Hepatic stellate cell (primary cell): Measurements from ENCODE around the gene MAD1L1.
"Not testable (repeated sequence)": the region's sequence is repeated elsewhere in the genome, so short reads cannot be mapped to it uniquely, and the experiment has no call there.

ENCODE experiments used
- DNase-seq: peaks from one replicate; pipeline ENCODE4 v3.0.0; 2011; ENCODE audit warnings: low spot score

The MAD1L1 gene

DNA sequence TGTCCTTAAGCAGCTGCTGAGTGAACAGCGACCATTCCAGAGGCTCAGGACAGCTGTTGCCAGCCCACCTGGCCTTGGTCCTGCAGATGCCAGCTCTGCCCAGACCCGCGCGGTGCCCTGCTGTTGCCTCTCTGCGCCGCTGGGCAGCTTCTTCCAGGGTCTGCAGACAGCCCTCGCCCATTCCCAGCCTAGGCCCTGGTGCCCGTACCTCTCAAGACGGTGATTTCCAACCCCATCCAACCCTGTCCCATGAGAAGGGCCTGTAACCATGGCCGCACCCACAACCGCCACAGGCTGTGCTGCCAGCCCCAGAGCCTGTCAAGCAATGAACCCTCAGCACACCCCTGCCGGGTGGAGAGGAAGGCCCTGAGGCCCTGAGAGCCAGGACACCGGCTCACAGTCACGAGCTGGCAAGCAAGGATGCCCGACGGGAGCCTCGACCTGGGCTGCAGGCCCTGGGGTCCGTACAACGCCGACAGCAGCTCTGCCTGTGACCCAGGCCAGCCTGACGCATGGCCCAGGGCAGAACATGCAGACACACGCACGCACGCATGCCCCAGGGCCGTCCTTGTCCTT lies 231.9 kb downstream of the MAD1L1 start:
- no peak for DNase-seq

- no peak for DNase-seq
These were observed 232.5 kb downstream of the MAD1L1 start for GRCh38 chr7:2000153-2000687.

DNA sequence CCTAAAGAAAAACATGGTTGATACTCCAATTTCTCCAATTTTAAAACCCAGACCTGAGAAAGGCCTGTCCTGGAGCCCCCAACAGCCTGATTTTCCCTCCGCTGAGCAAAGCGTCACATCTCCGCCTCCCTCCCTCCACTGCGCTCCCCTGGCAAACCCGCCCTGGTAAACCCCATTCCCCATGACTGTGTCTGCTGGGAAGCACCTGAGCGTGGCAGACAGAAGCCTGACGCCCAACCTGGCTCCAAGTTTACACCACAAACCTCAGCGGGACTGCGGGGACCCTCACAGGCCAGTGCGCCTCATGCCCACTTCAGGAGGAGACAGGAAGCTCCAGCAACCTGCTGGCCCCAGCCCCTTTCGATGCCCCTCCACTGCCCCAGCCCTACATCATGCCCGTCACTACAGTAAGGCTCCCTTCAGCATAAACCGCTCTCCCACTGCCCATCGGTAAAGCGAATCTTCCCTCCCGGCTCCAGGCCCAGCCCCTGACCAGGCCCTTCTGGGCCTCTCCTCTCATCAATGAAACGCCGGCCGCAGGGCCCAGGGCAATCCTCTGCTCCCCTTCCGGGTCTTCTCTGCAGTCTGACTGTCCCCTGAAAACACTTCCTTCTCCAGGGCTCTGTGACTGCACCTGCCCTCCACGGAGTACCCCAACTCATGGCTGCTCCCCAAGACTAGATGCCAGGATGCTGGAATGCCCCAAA lies 233.3 kb downstream of the MAD1L1 start:
- no peak for DNase-seq

GRCh38 chr7:1998146-1998545 lies 234.6 kb downstream of the MAD1L1 start:
- no peak for DNase-seq

- DNase-seq: no peak
These were observed 235.1 kb downstream of the MAD1L1 start for GRCh38 chr7:1997537-1998076.

- no peak for DNase-seq
These were observed 235.9 kb downstream of the MAD1L1 start for GRCh38 chr7:1996816-1997215.

DNA sequence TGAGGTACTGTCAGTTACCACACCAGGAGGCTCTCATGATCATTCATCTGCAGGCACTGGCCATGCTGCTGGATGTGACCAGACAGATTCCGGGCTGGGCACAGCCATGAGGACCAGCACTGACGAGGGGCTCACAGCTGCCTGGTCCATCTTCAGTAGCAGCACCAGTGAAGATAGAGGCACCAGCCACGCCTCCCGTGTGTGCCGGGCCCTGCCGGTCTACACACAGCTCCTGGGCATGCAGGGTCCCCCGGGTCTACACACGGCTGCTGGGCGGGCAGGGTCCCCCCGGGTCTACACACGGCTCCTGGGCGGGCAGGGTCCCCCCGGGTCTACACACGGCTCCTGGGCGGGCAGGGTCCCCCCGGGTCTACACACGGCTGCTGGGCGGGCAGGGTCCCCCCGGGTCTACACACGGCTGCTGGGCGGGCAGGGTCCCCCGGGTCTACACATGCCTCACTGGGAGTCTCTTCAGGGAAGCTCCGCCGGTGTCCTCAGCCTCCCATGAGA lies 236.8 kb downstream of the MAD1L1 start:
- not testable (repeated sequence) for DNase-seq

GRCh38 chr7:1995426-1995825 lies 237.3 kb downstream of the MAD1L1 start:
- no peak for DNase-seq

DNA sequence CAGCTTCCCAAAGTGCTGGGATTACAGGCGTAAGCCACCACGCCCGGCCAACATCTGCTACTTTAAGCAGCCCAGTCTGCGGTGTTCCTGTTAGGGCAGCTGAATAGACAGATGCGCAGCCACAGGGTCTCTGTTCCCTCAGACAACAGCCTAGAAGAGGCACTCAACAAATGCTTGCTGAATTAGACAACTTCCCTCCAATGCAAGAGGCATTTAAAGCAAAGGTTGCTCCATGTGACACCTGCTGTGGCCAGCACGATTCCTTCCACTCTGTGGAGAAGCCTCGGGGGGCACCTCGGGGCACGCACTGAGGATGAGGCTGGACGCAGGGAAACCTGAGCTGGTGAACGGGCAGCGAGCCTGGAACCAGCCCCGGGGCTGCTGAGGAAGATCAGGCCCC lies 237.8 kb downstream of the MAD1L1 start:
- no peak for DNase-seq

DNA sequence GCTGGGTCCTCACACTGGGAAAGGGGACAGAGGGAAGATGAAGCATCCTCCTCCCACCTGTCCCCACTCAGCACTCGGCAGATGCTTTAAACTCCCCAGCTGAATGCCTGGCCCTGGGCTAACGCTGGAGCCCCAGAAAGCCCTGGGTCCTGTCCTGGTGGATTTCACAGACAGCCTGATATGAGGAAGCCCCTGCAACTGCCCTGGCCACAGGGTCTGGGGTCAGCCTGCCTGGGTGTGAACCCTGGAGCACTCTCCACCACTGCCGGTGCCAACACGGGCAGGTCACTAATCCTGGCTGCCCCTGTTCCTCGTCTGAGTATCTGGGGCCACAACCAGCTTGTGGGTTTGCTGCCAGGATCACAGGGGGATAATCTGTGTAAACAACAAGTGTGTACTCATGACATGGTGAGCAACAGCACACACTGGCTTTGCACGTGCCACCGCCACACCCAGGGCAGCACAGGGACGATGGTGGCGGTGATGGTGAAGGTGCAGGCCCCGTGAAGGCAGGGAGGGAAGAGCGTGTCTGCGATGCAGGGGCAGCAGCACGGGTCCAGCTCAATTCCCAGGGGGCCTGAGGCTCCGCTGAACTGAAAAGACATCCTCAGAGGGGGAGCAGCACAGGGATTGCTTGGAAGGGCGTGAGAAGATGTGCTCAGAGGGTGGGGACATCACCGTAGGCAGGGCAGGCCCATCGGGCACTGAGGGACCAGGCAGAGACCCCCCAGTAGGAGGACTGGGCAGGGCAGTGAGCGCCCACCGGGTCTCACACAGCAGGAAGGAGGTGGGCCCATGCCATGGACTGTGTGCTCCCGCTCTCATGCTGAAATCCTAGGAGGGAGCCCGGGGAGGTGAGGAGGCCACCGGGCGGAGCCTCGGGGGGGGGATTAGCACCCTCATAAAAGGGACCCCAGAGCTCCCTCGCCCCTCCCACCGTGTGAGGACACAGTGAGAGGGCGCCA lies 238.7 kb downstream of the MAD1L1 start:
- DNase-seq: no peak

DNA sequence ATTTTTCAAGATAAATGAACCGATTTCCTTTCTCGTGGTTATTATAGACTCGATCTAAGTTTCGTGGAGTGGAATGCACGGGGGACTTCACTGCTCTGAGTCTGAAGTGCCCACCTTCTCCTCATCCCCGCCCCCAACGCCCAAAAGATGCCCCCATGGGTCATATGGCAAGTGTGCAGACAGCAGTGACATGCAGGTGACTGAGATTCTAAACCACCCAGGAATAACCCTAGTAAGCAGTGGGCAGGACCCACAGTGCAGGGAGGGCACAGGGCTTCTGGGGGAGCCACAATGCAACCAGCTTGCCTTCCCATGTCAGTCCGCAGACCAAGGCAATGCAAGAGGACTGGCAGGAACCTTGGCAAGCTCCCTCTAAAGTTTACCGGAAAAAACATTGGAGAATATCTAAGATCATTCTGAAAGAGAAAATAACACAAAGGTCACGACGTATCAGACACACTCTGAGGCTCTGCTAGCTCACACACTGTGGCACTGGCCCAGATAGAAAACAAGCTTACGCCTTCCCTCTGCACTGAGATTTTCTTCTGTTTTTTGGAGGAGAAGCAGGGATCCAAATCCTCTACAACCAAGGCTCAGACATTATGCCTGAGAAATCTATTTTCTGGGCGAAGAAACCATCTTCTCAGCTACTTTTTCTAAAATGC lies 239.6 kb downstream of the MAD1L1 start:
- DNase-seq: no peak

DNA sequence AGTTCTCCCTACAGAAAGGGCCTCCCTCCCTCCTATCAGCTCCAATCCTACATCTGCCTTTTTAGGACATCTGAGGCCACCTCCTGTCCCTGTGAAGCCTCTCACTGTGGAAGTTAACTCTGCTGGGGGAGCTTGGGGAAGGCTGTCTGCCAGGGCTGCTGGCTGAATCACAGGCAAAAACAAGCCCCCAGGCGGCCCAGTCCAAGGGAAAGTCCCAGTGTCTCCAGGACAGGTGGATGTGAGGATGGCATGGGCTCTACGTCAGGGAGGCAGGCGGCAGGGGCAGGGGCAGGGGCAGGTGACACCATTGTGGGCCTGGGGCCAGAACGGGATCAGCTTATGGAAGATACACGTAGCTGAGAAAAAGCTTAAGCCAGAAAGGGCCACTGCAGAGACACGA lies 240.2 kb downstream of the MAD1L1 start:
- no peak for DNase-seq

DNA sequence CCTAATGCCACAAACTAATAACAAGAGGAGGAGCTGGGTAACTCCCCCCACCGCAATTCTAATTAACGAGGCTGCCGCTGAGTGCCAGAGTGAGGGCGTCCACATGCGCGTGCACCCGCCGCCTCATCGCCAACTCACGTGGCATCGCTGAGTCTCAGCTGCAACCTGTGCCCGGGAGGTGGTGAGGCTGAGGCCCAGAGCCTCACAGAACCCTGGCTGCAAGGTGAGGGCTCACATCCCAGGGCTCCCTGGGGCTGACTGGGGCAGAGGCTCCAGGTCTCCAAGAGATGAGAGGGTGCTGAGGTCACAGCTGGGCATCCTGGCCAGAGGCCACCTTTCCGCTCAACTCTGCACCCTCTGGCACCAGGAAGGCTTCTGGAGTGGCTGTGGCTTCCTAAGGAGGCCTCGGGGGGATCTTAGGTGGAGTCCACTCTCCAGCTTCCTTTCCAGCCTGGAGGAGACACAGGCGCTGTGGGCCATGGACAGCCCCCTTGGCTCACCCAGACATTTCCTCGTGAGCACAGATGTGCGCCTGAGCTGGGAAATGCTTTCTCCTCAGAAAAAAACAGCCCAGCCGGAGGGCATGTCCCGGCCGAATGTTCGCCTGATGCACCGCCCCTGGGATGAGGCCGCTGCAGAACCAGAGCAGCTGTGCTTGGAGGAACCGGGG lies 242.6 kb downstream of the MAD1L1 start:
- no peak for DNase-seq

- DNase-seq: no peak
These were observed 243.5 kb downstream of the MAD1L1 start for GRCh38 chr7:1989049-1989860.

DNA sequence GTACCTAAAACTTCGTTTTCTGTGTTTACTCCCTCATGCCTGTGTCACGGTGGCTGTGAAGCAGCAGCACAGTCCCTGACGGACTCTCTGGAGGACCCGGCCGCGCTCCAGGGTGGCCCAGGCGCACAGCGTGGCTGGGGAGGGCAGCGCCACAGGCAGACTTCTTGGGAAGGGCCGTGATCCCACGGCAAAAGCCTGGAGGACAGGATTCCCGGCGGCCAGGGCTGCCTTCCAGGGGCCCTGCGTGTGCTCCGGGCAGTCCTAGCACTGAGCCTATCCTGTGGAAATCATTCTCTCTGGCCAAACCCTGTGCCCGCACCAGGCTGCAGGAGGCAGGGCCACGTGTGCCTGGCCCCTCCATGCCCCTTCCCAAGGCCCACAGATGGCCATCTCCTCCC lies 244.2 kb downstream of the MAD1L1 start:
- no peak for DNase-seq

DNA sequence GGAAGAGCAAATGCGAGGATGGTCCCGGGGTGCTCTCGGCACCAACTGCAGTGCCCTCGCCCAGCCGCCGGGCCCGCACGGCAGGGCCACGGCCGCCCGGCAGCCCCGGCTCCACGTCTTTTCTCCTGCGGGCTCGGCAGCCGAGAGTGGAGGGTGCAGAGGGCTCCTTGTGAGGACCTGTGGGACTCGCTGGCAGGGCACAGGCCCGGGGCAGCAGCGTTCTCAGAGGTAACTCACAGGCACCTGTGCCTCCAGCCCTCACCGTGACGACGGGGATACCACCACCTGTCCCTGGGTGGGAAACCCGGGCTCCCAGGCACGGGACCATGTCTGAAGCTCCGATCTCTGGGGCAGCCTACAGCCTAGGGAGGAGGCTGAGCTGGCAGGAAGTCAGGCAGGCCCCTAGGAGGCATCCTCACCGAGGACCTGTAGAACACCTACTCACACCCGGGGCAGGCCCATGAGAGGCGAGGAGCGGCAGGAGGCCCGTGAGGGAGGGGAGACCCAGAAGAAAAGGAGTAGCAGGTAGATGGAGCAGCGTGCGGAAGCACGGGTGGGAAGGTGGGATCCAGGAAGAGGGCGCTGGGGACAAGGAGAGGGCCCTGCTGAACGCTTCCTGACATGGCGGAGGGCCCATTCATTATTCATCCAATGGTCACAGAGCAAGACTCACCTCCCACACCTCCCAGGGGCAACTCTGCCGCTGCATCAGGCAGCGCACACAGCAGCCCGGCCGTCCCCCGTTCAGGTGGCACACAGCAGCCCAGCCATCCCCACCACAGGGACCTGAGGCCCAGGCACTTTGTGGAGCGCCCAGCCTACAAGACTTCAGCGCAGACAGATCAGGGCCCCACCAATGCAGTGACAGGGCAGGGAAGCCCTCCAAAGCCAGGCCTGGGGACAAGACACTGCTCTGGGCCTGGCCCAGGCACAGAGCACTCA lies 244.9 kb downstream of the MAD1L1 start:
- DNase-seq: no peak

DNA sequence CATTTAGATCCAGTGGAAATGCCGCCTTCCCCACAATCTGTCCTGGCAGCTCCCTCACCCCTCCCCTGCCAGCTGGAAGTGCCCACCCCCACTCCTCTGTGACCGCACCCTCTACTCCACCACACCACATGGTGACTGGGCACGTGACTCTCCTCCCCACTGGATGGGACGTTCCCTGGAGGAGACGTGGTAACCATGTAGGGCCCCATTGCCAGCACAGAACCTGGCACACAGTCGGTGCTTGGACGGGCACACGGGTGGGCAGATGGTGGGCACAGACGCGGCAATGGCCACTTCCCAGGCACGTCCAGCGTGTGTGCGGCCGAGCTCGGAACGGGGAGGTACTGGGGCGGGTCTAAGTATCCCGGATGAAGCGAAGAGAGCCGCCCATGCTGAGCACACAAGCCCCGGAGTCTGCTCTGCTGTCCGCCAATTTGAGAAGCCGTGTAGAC lies 245.6 kb downstream of the MAD1L1 start:
- DNase-seq: no peak

- DNase-seq: no peak
These were observed 246.2 kb downstream of the MAD1L1 start for GRCh38 chr7:1986366-1987083.
